ENCODE measurements around the gene WNT7B.

Gene WNT7B

GRCh38 chr22:45977003-45977411, at the start of gene WNT7B:
Gene WNT7B, minus strand, starts transcription at chr22:45977162. Its CDS starts 408 bp downstream, at chr22:45976754.
- peak; percentile 34 for DNase-seq

GRCh38 chr22:46025973-46026898, 49.3 kb upstream of the WNT7B start:
- no peak for DNase-seq

- no peak for DNase-seq
These were observed 48.4 kb upstream of the WNT7B start for GRCh38 chr22:46025225-46025972.

- no peak for DNase-seq
These were observed 47.3 kb upstream of the WNT7B start for GRCh38 chr22:46024136-46024840.

GRCh38 chr22:46023558-46023981, 46.6 kb upstream of the WNT7B start:
- no peak for DNase-seq

GRCh38 chr22:46022881-46023512, 46.0 kb upstream of the WNT7B start:
- DNase-seq = no peak

GRCh38 chr22:46021577-46021976, 44.6 kb upstream of the WNT7B start:
- no peak for DNase-seq

GRCh38 chr22:46019351-46019750, 42.4 kb upstream of the WNT7B start:
- DNase-seq = no peak

GRCh38 chr22:46018859-46019258, 41.9 kb upstream of the WNT7B start:
- no peak for DNase-seq

GRCh38 chr22:46017166-46017565, 40.2 kb upstream of the WNT7B start:
- no peak for DNase-seq

- peak; percentile 79 for DNase-seq
These were observed 36.8 kb upstream of the WNT7B start for GRCh38 chr22:46013460-46014416.

GRCh38 chr22:46012881-46013281, 35.9 kb upstream of the WNT7B start:
- no peak for DNase-seq

GRCh38 chr22:46012182-46012880, 35.4 kb upstream of the WNT7B start:
- no peak for DNase-seq

GRCh38 chr22:46011627-46012181, 34.7 kb upstream of the WNT7B start:
- DNase-seq = no peak

GRCh38 chr22:46010951-46011626, 34.1 kb upstream of the WNT7B start:
- DNase-seq = no peak

- no peak for DNase-seq
These were observed 33.4 kb upstream of the WNT7B start for GRCh38 chr22:46010207-46010867.

GRCh38 chr22:46009730-46010129, 32.8 kb upstream of the WNT7B start:
- DNase-seq = no peak

GRCh38 chr22:46008836-46009596, 32.1 kb upstream of the WNT7B start:
- DNase-seq = no peak

- DNase-seq = no peak
These were observed 31.3 kb upstream of the WNT7B start for GRCh38 chr22:46008291-46008690.

Data from CD4-positive, alpha-beta T cell treated with Interleukin-17A for 1 hour (primary cell).